NCI-H1436 (cell line): ENCODE results near the gene OR2A25.
"Not testable (repeated sequence)": the region's sequence is repeated elsewhere in the genome, so short reads cannot be mapped to it uniquely, and the experiment has no call there.

Experiments
- DNase-seq: peaks from one replicate; lab custom pipeline; 2025; lab: John Stamatoyannopoulos, UW

Gene OR2A25, protein sequence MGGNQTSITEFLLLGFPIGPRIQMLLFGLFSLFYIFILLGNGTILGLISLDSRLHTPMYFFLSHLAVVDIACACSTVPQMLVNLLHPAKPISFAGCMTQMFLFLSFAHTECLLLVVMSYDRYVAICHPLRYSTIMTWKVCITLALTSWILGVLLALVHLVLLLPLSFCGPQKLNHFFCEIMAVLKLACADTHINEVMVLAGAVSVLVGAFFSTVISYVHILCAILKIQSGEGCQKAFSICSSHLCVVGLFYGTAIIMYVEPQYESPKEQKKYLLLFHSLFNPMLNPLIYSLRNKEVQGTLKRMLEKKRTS

DNA sequence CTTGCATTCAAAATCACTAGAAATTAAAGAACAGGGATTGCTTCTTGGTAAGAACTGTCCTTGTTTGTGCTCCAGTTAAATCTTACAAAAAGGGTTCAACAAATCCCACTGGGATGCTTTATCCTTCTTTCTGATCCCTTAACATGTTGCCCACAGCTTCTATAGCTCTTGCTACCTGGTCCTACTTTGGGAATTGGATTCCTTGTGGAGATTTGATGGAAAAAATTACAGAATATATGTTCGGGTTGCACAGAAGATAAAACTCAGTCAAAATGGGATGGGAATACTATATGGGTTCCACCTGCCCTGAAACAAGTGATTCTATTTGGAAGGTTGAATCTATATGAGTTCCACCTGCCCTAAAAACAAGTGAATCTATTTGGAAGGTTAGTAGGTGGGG, at the start of gene OR2A25:
Gene OR2A25, plus strand, starts transcription at position 301 of the 400 bp plus-strand sequence. CDS start 4,409 bp downstream, outside the sequence.
- no peak for DNase-seq

DNA sequence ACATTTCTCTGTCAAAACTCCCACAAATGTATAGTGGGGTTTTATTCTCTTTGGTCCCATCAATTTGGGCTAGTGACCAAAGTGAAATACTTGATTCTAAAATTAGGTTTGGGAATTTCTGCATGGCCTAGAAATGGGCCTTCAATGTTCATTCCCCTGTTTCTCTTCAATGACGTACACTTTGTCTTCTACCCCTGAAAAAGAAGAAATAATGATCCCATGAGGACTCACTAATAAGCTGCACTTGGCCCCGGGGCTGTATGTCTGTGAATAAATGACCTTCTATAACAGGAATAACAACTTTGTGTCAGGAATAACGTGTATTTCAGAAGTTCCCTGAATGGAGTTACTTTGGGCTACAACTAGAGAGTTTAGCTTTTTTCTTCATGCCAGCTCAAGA, 49.3 kb upstream of the OR2A25 start:
- no peak for DNase-seq

DNA sequence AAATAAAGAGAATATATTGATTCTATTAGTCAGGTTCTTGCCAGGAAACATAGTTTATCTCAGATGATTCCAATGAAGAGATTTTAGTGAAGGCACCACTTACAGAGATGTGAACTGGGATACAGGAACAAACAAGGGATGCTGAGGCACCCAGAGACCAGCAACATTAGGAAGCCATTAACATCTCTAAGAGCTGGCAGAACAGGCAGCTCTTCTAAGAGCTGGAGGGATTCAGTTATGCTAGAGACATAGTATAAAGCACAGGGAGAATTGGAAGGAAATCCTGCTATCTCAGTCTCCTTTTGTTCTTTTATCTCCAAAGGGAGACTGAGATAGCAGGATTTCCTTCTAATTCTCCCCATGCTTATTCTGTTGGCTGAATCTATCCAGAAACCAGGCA, 47.4 kb upstream of the OR2A25 start:
- no peak for DNase-seq

DNA sequence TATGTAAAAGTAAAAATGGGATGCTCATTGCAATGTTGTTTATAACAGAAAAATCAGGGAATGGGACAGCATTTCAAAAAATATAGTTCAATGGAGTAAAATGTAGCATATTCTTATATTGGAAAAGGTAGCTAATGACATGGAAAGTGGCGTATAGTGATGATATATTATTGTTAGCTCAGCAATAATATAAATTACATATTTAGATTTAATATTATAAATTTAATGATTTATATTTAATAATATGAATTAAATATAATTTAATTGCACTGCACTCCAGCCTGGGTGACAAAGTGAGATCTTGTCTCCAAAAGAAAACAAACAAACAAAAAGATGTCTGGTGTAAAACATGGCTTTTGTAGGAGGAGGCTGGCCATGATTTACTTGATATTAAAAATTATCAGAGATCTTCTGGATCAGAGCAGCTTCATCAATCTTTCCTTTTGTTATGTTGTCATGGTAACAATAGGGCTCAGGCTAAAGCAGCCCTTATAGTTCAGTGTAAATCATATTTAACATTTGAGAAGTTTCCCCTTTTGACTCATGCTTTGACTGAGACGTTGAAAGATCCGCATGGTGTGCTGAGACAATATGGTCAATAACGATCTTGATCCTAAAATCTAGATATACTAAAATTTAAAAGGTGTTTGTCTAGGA, 46.3 kb upstream of the OR2A25 start:
- no peak for DNase-seq

DNA sequence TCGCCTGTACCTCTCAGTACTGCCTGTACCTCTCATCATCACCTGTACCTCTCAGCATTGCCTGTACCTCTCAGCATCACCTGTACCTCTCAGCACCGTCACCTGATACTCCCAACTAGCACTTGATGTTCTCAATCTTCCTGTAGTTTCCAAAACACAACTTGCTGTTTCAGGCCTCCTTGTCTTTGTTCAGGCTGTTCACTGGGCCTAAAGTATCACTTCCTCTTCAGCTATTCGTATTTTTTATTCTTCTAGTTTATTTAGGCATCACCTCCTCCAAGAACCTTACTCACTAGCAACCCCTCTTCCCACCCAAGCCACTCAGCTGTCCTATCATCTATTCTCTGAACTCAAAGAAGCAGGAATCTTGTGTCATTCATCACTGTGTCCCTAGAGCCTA, 45.4 kb upstream of the OR2A25 start:
- DNase-seq: no peak

DNA sequence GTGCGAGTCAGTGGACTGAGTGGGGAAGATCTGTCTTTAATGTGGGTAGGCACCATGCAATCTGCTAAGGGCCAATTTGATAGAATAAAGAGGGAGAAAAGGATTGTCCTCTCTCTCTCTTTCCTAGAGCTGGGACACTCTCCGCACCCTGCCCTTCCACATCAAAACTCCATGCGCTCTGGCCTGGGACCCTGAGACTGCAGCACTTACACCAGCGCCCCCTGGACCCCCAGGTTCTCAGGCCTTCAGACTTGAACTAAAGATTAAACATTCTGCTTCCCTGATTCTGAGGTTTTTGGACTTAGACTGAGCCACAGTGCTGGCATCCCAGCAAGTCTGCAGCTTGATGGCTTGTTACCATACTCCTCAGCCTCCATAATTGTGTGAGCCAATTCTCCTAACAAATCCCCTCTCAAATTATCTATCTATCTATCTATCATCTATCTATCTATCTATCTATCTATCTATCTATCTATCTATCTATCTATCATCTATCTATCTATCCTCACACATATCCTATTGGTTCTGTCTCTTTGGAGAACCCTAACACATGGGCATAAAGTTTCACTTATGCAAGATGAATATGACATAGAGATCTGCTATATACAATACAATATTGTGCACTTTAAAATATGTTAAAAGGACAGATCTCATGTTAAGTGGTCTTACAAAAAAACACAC, 43.3 kb upstream of the OR2A25 start:
- no peak for DNase-seq

DNA sequence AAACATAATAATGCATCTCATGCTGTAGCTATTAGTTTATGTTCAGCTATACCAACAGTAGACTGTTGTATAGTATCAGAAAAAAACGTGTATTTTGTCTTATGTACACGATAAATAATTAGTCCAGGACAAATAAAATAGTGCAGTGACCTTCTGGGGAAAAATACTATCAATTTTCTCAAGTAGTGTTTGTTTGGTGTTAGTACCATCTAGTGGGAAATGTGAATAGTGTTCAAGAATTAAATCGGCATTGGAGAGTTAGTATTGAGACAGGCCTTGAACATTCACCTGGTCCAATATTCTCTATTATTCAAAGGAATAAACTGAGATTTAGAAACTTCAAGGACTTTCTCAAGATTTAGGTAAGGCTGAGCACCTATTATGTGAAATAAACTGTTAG, 42.5 kb upstream of the OR2A25 start:
- peak; percentile 9 for DNase-seq

DNA sequence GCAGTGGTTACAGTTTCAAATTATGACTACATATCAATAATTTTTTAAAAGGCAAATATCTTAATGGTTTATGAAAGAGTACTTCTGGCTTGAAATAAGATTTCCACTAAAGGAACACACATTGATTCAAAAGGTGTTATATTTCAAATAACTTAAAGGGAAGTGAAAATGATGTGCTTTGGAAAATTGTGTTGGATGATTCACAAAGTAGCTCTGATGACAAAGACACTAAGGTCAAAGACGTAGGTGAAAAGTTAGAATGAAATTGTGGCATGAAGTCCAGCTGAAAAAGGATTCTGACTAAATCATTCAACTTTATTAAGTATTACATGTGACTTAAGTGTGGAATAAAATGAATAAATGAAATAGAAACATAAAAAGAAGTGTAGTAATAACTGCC, 41.6 kb upstream of the OR2A25 start:
- no peak for DNase-seq

DNA sequence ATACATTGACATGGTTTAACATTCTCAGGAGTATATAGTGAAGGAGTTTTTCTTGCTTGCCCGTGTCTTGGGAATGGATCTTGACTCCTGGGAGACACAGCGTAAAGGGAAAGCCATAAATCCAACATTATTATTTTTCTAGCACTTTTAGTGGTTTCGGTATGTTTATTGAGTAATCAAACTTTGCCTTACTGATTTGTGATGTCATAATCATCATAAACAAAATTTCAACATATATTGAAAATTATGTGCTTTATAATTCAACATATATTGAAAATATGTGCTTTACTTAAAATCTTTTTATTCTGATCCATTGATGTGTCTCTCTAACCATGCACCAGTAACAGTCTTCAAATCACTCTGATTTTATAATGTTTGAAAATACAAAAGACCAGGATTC, 41.1 kb upstream of the OR2A25 start:
- DNase-seq: no peak

DNA sequence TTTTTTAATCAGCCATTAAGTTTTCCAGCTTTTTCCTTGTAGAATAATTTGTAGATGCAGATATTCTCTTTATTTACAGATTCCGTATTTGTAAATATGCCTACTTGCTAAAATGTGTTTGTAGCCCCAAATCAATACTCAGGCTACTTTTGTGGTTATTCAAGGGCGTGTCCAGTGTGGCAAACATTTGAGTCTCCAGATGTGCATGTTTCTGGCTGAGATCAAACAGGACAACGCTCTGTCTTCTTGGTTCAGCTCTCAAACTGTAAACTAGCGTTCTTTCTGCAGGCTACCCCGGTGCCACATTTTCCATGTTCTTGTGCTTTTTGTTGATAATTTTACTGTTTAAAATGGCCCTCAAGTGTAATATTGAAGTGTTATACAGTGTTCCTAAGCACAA, 37.1 kb upstream of the OR2A25 start:
- DNase-seq: no peak

DNA sequence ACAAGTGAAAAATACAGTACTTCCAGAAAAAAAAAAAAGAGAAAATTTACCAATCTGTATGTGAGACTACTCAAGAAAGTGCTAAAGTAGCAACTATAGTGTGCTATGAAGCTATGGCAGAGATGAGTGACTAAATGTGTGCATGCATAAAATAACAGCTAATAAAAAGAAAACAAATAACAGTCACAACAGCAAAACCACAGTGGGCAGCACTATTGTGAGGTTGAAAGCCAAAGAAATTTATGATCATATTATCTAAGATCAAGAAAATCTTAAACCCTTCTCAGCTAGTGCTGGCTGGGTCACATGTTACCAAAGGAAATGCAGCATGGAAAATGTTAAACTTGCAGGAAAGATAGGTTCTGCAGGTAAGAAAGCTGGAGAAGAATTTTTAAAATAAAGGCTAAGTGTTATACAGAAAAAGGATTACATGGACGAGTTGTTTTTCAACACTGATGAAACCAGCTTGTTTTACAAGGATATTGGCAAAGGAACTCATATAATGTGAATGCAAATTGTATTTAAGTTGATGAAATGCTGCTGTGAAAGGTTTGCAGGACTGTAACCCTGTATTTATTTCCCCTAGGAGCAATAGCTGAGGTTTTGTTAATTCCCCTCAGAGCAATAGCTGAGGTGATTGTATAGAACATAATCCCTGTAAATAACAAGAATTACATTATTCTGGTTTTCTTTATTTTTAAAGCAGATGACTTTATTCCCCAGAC, 36.5 kb upstream of the OR2A25 start:
- DNase-seq: no peak

DNA sequence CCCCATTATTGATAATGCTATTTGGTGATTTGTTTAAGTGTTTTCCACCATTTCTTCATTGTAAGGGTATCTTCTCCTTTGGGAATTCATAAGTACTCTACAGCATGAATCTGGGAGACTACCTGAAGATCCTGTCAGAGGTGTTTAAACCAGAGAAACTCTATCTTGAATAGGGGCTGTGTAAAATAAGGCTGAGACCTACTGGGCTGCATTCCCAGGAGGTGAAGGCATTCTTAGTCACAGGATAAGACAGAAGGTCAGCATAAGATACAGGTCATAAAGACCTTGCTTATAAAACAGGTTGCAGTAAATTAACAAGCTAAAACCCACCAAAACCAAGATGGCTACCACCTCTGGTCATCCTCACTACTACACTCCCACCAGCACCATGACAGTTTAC, 34.2 kb upstream of the OR2A25 start:
- DNase-seq: no peak

DNA sequence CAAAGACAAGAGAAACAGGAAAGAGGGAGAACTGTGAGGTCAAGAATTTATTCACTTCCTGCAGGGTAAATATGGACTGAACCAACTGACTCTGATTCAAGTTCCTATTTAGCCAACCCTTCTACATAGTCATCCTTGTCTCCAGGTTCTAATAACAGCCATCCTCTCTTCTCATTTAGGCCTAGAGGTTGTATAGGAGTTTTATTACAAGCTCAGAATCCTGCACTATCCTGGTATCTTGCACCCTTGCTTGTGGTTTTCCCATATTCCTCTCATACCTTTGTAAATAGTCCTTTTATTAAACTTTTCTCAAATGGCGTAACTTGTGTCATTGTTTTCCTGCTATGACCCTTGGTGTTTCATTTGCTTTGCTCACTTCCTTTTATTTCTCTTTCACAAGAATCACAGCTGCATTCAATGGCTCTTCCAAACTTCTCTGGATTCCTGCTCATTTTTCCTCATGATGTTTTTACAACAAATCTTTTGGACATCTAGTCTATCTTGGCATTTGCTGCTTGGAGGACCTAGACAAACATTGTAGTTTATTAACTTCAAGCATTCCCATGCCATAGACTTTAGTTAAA, 33.2 kb upstream of the OR2A25 start:
- DNase-seq: no peak

DNA sequence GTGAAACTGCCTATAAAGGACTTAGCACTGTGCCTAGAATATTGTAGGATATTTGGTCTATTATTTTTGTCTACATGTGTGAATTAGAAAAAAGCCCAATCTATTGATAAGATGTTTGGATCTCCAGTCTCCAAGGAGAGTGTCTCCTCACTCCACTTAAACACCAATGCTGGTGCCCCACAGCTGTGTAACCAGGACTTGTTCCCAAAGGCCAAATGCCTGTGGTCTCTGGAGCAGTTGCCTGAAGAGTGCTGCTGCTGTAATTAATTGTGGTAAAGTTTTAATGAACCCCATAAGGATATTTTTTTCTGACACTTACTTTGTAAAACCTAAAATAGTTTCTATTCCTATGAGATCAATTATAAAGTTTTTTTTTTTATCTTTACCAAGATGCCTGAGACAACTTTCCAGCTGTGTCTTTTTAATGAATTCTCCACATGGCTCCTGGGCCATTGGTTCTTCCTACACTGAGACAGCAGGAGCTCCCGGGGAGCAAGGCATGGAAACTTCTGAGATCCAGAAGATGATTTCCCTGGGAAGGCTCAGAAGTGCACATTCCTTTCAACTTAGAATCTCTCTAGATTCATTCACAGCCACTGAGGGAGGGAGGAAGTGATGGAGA, 32.1 kb upstream of the OR2A25 start:
- no peak for DNase-seq

DNA sequence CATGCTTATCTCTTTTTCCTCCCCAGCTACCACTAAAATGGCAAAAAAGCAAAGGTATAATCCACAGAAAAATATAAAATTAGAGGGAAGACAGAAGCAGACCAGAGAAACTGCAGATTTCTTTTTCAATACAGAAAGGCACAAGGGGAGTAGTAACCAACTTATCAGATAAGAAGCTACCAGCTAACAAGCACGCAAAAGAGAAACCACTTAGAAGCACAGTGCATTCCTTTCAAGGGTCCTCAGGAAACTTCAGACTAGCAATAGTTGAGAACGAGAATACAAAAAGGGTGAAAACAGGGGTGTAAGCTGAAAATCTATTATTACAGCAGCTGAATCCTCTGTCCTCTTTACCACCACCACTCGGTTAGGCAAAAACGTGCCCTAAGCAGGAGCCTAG, 30.7 kb upstream of the OR2A25 start:
- DNase-seq: no peak

DNA sequence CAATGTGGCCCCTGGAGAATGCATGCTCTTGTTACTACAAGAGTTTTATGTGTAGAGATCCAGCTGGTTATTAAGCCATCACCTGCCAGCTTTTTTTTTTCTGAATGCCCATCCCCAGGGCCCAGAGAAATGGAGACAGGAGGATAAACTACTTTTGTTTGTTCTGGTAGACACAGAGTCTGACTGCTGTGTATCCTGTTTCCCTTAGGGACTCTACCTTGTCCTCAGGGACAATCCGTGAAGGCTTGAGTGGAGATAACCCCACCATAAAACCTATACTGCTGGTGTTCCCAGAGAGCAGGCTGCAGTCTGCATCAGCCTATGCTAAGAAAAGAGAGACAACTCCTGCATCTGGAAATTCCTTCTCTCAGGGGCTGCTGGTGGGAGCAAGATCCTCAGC, 21.0 kb upstream of the OR2A25 start, which contains the start of gene OR2A5:
Gene OR2A5, plus strand, starts transcription at position 301 of the 400 bp plus-strand sequence. CDS start 1,454 bp downstream, outside the sequence.
- peak; percentile 68 for DNase-seq

DNA sequence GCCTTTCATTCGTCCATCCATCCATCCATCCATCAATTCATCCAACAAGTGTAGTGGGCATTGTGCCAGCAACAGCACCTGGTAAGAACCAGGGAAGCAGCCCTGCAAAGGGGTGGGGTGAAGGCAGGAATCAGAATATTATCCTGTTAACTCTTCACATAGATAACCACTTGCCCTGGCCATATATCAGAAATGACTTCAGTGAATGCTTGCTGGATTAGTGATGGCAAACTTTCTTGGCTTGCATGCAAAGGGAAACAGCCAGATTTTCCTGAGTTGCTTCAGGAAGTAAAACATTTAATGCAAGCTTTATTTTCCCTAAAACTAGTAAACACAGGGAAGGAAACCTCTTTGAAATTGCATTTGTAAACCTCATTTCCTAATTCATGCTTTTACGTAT, 20.1 kb upstream of the OR2A25 start:
- DNase-seq: peak; percentile 23

DNA sequence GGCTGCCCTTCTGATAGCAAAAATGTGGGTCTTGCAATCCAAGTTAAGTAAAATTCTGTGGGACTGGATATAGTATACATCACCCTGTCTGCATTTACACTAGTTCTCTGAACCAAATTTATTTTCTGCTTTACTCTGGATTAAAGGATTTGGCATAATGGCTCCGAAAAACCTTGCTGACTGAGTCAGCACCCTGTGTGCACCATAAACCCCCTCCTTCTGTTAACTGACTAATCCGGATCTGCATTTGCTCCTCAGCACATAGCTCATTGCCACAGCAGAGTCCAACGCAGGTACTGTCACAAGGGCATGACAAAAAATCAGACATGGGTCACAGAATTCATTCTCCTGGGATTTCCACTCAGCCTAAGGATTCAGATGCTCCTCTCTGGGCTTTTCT, 19.5 kb upstream of the OR2A25 start:
- no peak for DNase-seq

DNA sequence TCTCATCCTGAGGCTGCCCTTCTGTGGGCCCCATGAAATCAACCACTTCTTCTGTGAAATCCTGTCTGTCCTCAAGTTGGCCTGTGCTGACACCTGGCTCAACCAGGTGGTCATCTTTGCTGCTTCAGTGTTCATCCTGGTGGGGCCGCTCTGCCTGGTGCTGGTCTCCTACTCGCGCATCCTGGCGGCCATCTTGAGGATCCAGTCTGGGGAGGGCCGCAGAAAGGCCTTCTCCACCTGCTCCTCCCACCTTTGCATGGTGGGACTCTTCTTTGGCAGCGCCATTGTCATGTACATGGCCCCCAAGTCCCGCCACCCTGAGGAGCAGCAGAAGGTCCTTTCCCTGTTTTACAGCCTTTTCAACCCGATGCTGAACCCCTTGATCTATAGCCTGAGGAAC, 18.7 kb upstream of the OR2A25 start:
- DNase-seq: not testable (repeated sequence)

DNA sequence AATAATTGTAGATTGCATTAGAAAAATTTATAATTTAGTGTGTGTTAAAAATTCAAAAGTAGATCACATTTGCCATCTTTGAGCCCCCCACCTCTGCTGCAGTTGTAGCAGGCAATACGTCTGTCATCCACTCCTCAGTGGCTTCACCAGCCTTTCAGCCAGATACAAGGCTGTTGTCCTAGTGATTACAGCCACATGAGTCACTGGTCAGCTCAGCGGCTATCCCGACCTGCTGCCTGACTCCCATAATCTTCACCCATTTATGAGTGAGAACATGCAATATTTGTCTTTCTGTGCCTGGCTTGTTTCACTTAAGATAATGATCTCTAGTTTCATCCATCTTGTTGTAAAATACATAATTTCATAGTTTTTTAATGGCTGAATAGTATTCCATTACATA, 11.7 kb upstream of the OR2A25 start:
- no peak for DNase-seq

DNA sequence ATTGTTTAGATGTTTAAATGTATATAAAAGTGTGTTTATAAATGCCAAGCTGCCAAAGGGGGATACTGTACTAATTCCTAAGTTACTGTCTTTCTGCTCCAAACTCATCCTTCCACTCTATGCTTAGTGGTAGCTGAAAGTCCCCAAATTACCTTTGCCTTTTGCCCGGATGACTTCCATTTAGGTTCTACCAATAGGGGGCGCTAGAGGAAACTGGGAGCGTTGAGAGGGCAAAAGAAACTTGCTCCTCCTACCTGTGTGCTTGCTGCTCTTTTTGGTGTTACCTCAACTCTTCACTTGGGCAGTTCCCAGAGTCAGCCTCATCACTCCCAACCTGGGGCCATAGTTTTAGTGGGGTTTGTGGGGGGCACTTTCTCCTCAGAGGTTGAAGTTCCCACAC, 5.9 kb upstream of the OR2A25 start:
- no peak for DNase-seq

DNA sequence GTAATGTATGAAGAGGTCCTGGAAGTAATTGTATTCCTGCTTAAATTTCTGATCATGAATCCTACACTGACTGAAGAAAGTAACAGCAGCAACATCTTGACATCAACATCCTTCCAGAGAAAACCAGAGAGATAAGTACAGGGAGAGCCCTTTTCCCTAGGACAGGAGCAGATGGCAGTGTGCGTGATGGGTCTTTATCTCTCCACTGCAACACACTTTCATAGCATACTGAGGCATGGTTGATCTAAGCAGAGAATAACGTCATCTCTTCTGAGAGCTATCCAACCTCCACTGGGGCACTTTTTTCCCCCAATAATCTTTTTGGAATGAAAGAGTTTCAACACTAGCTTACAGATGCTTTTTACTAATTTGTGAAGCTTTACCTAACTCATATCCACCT, 342 bp downstream of the OR2A25 start:
- DNase-seq: no peak
